CD1c-positive myeloid dendritic cell (primary cell): ENCODE results near the gene POLR2E.

Experiments
- DNase-seq: peaks from one replicate; pipeline ENCODE4 v3.0.0-alpha.2; 2016; ENCODE audit errors: extremely low spot score

Gene POLR2E

DNA sequence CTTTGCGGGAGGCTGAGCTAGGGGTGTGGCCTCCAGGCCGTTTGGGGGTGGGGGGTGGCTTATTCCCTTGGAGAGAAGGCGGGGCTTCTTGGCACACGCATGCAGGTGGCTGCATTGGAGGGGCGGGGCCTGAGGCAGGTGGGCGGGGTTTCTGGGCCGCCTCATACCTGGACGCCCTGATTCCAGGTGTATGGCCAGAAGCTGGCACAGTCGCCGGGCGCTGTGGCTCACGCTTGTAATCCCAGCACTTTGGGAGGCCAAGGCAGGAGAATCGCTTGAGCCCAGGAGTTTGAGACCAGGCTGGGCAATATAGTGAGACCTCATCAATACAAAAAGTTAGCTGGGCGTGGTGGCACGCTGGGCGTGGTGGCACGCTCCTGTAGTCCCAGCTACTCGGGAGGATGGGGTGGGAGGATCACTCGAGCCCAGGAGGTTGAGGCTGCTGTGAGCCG is 47.5 kb downstream of the POLR2E start:
- no peak for DNase-seq

DNA sequence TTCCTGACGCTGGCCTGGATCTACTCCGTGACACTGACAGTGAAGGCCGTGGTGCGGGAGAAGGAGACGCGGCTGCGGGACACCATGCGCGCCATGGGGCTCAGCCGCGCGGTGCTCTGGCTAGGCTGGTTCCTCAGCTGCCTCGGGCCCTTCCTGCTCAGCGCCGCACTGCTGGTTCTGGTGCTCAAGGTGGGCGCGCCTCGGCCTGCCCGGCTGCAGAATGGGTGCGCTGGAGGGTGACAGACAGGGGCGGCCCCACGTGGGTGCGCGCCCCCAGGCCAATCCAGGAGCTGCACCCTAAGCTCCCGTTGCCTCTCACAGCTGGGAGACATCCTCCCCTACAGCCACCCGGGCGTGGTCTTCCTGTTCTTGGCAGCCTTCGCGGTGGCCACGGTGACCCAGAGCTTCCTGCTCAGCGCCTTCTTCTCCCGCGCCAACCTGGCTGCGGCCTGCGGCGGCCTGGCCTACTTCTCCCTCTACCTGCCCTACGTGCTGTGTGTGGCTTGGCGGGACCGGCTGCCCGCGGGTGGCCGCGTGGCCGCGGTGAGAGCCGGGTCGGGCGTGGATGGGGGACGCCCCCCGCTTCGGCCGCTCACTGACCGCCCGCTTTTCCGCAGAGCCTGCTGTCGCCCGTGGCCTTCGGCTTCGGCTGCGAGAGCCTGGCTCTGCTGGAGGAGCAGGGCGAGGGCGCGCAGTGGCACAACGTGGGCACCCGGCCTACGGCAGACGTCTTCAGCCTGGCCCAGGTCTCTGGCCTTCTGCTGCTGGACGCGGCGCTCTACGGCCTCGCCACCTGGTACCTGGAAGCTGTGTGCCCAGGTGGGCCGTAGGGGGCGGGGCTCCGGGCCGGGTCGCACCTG is 48.1 kb downstream of the POLR2E start:
- no peak for DNase-seq

DNA sequence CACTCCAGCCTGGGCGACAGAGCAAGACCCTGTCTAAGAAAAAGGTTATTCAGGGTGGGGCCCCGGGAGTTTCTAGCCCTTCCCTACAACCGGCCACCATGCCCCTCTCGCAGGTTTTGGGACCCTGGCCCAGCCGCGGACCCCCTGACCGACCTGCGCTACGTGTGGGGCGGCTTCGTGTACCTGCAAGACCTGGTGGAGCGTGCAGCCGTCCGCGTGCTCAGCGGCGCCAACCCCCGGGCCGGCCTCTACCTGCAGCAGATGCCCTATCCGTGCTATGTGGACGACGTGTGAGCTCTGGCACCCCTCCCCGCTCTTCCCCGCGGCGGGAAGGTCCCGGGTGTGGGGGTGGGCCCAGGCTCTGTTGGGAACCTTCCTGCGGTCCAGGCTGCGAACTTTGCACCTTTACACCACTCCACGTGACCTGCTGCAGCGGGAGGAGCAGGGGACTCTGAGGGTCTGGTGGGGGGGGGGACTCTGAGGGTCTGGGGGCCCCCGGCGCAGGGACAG is 49.0 kb downstream of the POLR2E start:
- no peak for DNase-seq

DNA sequence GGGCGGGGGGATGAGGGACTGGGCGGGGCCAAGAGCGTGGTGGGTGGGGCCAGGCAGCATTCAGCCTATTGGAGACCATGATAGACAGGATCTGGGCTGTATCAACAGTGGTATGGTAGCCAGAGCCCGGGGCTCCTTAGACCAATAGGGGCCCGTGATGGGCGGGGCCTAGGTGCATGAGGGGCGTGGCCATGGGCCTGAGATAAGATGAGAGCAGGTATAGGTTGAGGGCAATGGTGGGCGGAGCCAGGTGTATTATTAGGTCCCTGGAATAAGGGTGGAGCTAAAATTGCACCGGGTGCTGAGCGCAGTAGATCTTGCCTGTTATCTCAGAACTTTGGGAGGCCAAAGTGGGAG is 50.0 kb downstream of the POLR2E start:
- peak; percentile 54 for DNase-seq

DNA sequence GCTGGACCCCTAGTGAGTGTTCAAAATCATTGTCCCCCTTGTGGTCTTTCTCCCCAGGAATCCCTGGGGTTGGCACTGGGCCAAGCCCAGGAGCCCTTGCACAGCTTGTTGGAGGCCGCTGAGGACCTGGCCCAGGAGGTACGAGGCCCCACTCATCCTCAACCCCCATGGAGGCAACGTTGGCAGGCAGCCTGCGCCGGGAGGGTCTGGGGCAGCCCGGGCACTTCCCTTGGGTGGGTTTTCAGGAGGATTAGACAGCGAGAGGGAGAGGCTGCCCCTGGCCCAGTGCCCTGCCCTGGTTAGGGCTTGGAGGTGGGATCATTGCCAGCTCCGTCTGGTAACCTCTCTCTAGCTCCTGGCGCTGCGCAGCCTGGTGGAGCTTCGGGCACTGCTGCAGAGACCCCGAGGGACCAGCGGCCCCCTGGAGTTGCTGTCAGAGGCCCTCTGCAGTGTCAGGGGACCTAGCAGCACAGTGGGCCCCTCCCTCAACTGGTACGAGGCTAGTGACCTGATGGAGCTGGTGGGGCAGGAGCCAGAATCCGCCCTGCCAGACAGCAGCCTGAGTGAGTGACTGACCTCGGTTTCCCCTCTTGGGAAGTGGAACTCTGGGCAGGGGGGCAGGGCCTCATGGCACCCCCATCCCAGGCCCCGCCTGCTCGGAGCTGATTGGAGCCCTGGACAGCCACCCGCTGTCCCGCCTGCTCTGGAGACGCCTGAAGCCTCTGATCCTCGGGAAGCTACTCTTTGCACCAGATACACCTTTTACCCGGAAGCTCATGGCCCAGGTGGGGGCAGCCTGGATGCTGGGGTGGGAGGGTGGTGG is 52.3 kb downstream of the POLR2E start:
- no peak for DNase-seq

DNA sequence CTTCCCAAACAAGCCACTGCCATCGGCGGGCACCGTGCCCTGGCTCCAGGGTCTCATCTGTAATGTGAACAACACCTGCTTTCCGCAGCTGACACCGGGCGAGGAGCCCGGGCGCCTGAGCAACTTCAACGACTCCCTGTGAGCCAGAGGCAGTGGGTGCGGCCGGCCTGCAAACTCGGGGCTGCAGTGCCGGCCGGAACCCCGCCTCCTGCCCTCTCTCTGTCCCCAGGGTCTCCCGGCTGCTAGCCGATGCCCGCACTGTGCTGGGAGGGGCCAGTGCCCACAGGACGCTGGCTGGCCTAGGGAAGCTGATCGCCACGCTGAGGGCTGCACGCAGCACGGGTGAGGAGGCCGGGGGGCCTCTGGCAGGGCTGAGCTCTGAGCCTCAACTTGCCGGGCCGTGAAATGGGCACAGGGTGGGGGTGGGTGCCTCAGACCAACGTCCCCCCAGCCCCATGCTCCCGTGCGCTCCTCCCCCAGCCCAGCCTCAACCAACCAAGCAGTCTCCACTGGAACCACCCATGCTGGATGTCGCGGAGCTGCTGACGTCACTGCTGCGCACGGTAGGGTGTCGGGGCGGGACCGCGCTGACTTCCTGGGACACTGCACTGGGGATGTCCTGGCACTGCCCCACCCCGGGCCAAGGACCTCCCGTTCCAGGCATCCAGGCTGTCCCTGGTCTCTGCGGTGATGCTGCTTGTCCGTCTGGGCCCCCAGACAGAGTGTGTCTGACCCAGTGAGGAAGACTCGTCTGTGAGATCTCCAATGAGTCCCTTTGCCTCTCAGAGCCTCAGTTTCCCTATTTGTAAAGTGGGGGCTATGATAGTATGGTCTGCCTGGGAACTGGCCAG is 53.1 kb downstream of the POLR2E start:
- DNase-seq, result no peak

DNA sequence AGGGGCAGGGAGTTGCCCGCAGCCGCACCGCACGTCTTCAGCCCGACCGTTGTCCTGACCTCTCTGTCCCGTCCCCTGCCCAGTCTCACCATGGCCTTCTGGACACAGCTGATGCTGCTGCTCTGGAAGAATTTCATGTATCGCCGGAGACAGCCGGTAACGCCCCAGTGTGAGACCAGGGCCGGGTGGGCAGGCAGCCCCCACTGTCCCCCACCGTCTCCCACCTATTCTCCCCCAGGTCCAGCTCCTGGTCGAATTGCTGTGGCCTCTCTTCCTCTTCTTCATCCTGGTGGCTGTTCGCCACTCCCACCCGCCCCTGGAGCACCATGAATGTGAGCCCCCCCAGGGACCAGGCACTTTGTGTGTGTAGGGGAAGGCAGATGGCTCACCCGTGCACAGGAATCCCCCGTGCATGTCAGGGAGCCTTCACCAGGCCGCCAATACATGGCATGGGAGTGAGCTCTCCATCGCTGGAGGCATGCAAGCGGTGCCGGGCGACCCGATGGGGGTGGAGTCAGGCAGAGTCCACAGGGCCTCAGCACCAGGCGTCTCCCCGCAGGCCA is 53.8 kb downstream of the POLR2E start:
- DNase-seq, result no peak

DNA sequence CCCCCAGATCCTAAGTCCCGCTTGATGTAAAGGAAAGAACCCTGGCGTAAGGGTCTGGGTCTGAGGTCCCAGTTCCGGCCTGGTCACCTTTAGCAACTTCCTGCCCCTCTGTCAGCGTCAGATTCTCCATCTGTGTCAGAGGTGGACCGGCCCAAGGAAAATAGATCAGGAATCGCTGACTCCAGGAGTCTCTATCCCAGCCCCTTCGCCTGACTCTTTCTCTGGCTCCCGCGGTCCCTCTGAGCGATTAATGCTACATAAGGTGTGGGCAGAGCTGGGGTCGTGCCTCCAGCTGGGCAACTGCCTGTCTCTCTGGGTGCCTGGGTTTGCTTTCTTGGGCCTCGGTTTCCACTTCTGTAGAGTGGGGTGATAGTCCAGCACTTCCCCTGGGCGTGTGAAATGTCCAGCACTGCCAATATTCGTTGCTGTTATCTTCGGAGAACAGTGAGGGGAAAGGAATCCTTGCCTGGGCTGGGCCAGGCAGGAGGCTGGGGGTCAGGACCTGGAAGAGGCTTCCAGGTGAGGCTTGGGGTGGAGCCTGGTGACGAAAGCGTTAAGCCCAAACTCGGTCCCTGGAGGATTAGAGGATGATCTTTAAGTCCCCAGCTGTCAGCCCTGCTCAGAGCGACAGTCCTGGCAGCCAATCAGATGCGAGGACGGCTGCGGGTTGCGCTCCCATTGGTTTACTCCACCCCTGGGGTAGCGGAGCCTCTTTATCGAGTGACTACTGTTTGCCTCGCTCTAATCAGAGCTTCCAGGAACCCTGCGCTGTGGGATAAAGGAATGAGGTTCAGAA is 54.5 kb downstream of the POLR2E start:
- peak; percentile 90 for DNase-seq

DNA sequence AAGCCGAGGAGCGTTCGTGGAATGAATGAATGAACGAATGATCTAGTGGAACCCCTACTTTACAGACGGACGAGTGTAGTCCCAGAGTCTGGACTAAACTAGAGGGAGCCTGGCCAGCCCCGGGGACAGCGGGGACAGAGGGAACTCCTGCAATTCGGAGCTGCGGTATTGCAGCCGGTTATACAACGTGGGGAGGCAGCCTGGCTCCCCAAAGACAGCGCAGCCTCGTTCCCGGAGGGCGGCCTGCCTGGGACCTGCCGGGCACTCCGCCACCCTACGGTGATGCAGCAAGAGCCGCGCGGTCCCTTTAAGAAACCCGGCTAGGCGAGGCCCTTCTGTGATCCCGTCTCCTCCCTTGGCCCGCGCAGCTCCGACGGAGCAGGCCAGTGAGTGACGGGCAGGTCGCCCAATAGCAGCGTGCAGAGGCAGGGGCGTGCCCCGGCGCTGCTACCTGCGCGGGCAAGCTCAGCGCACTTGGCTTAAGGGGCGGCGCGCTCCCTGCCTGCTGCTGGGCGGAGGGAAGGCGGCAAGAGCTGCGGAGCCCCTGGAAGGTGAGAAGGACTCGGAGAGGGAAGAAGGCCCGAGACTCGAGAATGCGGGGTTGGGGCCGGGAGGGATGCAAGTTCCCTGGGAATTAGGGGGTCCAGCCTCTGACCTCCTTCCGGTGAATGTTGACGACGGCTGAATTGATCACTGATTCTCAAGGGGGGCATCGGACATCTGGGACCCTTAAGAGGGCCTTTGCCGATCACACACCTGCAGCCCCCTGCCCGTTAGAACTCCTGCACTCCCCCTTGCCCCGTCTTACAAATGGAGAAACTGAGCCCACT is 55.3 kb downstream of the POLR2E start, which contains the start of gene ABCA7:
TSS of gene ABCA7 (plus strand) at position 462 of the 830 bp plus-strand sequence. CDS start 1,255 bp downstream, outside the sequence.
- DNase-seq, result peak; percentile 98

DNA sequence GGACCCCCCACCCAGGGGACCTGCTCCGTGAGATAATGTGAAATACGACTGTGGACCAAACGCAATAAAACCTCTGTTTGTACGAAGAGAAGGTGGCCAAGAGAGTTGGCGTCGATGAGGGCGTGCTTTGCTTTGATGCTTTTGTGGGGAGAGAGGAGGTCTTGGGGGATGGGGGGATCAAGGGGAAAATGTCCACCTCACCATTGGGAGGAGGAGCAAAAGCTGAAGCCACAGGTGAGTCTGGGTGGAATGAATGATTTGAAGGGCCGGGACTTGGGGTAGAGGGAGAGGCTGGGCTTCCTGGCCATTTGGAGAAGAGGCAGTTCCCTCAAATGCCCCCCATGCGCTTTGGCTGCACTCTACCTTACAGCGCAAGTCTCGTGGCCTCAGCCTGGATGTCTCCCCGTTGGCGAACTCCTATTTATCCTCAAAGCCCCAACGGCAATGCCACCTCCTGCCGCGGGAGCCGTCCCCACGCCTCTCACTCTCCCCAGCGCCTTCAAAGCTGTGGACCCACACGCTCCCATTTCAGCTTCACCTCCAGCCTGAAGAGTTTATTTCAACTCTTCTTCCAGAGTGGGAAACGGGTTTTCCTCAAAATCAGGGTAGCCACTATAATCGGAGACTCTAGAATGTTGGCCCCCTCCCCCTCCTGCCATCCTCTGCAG is 56.1 kb downstream of the POLR2E start:
- DNase-seq, result no peak

DNA sequence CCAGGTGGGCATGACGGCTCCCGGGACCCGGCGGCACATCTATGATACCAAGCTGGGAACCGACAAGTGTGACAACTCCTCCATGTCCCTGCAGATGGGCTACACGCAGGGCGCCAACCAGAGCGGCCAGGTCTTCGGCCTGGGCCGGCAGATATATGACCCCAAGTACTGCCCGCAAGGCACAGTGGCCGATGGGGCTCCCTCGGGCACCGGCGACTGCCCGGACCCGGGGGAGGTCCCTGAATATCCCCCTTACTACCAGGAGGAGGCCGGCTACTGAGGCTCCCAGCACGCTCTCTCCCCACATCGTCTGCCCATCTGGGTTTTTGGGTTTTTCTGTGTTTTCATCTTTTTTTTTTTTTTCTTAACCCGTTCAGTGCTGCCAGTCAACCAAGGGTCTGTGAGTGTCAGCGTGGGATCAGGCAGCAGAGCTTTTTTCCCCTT is 57.5 kb downstream of the POLR2E start:
- no peak for DNase-seq
